Mesenchymal stem cell (in vitro differentiated cells and primary cell): ENCODE results near the gene CARD19. TPM values are rescaled to one million over a fixed set of nuclear protein-coding genes. Genes with fewer than 3 reads are reported as not detected.

Source experiments
- DNase-seq: peaks from one replicate; pipeline ENCODE4 v3.0.0-alpha.2; 2013
- H2AFZ ChIP-seq: one replicate; pipeline ENCODE4 v1.6.1; 2013; ENCODE audit warnings: low read depth, mild to moderate bottlenecking, control low read depth, inconsistent platforms, low read length, moderate library complexity
- H2AK5ac ChIP-seq: 2 replicates; pipeline ENCODE4 v1.6.1; 2013; ENCODE audit warnings: low read length, moderate library complexity, mild to moderate bottlenecking, inconsistent platforms; ENCODE audit not compliant: severe bottlenecking
- H2BK120ac ChIP-seq: one replicate; pipeline ENCODE4 v1.6.1; 2013; ENCODE audit warnings: low read depth, mild to moderate bottlenecking, inconsistent platforms, low read length, moderate library complexity
- H2BK12ac ChIP-seq, 2 experiments: one replicate each; pipeline ENCODE4 v1.6.1; 2013; ENCODE audit warnings: inconsistent platforms in 2 of 2, low read length in 2 of 2, mild to moderate bottlenecking in 2 of 2, moderate library complexity in 2 of 2, control low read depth in 1 of 2
- H2BK15ac ChIP-seq: one replicate; pipeline ENCODE4 v1.6.1; 2013; ENCODE audit warnings: mild to moderate bottlenecking, low read depth, inconsistent platforms; ENCODE audit not compliant: poor library complexity, severe bottlenecking
- H2BK5ac ChIP-seq: 2 replicates; pipeline ENCODE4 v1.6.1; 2013; ENCODE audit warnings: low read depth, mild to moderate bottlenecking, low read length, control low read depth, inconsistent platforms; ENCODE audit not compliant: poor library complexity, severe bottlenecking
- H3K14ac ChIP-seq, 2 experiments: one replicate each; pipeline ENCODE4 v1.6.1; 2013; ENCODE audit warnings: inconsistent platforms in 2 of 2, low read length in 2 of 2, control low read depth in 1 of 2, mild to moderate bottlenecking in 1 of 2, moderate library complexity in 1 of 2
- H3K18ac ChIP-seq, 2 experiments: one replicate each; pipeline ENCODE4 v1.6.1; 2013; ENCODE audit warnings: inconsistent platforms in 2 of 2, low read length in 2 of 2, control low read depth in 1 of 2, low read depth in 1 of 2, mild to moderate bottlenecking in 1 of 2
- H3K23ac ChIP-seq, 2 experiments: one replicate each; pipeline ENCODE4 v1.6.1; 2013; ENCODE audit warnings: inconsistent platforms in 2 of 2, low read length in 2 of 2, mild to moderate bottlenecking in 2 of 2, moderate library complexity in 2 of 2, control low read depth in 1 of 2
- H3K27ac ChIP-seq: 2 replicates; pipeline ENCODE4 v1.5.1; 2013; ENCODE audit warnings: mild to moderate bottlenecking, moderate library complexity, low read length, control low read depth, inconsistent platforms; ENCODE audit not compliant: poor library complexity, severe bottlenecking
- H3K27me3 ChIP-seq, 2 experiments: 2 replicates each; pipeline versions ENCODE4 v1.6.1 to v1.7.0; 2013; ENCODE audit warnings: low read length in 2 of 2, mild to moderate bottlenecking in 2 of 2, moderate library complexity in 2 of 2, control low read depth in 1 of 2, inconsistent platforms in 1 of 2; ENCODE audit not compliant: control insufficient read depth in 1 of 2, insufficient read depth in 1 of 2
- H3K36me3 ChIP-seq, 2 experiments: 2 replicates each; pipeline versions ENCODE4 v1.6.1 to v1.7.0; 2013; ENCODE audit warnings: low read length in 2 of 2, control low read depth in 1 of 2, inconsistent platforms in 1 of 2, low read depth in 1 of 2, mild to moderate bottlenecking in 1 of 2; ENCODE audit not compliant: insufficient read depth in 2 of 2, control insufficient read depth in 1 of 2
- H3K4ac ChIP-seq, 2 experiments: one replicate each; pipeline ENCODE4 v1.6.1; 2013; ENCODE audit warnings: inconsistent platforms in 2 of 2, low read length in 2 of 2, mild to moderate bottlenecking in 2 of 2, moderate library complexity in 2 of 2, control low read depth in 1 of 2, low read depth in 1 of 2
- H3K4me1 ChIP-seq: 2 replicates; pipeline ENCODE4 v1.6.1; 2013; ENCODE audit warnings: low read depth, low read length, control low read depth; ENCODE audit not compliant: control insufficient read depth, insufficient read depth
- H3K4me2 ChIP-seq: 2 replicates; pipeline ENCODE4 v1.6.1; 2013; ENCODE audit warnings: low read length, mild to moderate bottlenecking, inconsistent platforms; ENCODE audit not compliant: poor library complexity, severe bottlenecking
- H3K4me3 ChIP-seq, 2 experiments: 2 replicates each; pipeline versions ENCODE4 v1.5.1 to v1.7.0; 2013; ENCODE audit warnings: low read length in 2 of 2, mild to moderate bottlenecking in 2 of 2, control low read depth in 1 of 2, low read depth in 1 of 2; ENCODE audit not compliant: insufficient read depth in 1 of 2
- H3K79me1 ChIP-seq: replicated peaks from 2 replicates; pipeline ENCODE4 v1.6.1; 2013; ENCODE audit warnings: mild to moderate bottlenecking, control low read depth, low read length, inconsistent platforms; ENCODE audit not compliant: poor library complexity, severe bottlenecking
- H3K9ac ChIP-seq: 2 replicates; pipeline ENCODE4 v1.7.0; 2013; ENCODE audit warnings: mild to moderate bottlenecking, low read length, moderate library complexity
- H3K9me3 ChIP-seq: 2 replicates; pipeline ENCODE4 v1.7.0; 2013; ENCODE audit warnings: mild to moderate bottlenecking, low read length; ENCODE audit not compliant: control insufficient read depth
- H4K8ac ChIP-seq: one replicate; pipeline ENCODE4 v1.6.1; 2013; ENCODE audit warnings: inconsistent platforms, mild to moderate bottlenecking, low read length, moderate library complexity
- H4K91ac ChIP-seq: one replicate; pipeline ENCODE4 v1.6.1; 2013; ENCODE audit warnings: mild to moderate bottlenecking, low read length, inconsistent platforms
- WGBS: methylation state at CpG from one replicate; pipeline ENCODE4 v1.1.7; 2013; ENCODE audit warnings: mixed read lengths; 5-methylcytosine and 5-hydroxymethylcytosine counted together
- polyA plus RNA-seq, 2 experiments: library from polyadenylated mRNA; stranded (reverse); fragments of 200-250 nt; gene quantifications; one replicate each; pipeline ENCODE4 v1.2.3, GENCODE V29; 2013

The CARD19 gene, protein sequence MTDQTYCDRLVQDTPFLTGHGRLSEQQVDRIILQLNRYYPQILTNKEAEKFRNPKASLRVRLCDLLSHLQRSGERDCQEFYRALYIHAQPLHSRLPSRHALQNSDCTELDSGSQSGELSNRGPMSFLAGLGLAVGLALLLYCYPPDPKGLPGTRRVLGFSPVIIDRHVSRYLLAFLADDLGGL
- 66.8 TPM for polyA plus RNA-seq (2013, experiment 1 of 2)
- 66.1 TPM for polyA plus RNA-seq (2013, experiment 2 of 2)

DNA sequence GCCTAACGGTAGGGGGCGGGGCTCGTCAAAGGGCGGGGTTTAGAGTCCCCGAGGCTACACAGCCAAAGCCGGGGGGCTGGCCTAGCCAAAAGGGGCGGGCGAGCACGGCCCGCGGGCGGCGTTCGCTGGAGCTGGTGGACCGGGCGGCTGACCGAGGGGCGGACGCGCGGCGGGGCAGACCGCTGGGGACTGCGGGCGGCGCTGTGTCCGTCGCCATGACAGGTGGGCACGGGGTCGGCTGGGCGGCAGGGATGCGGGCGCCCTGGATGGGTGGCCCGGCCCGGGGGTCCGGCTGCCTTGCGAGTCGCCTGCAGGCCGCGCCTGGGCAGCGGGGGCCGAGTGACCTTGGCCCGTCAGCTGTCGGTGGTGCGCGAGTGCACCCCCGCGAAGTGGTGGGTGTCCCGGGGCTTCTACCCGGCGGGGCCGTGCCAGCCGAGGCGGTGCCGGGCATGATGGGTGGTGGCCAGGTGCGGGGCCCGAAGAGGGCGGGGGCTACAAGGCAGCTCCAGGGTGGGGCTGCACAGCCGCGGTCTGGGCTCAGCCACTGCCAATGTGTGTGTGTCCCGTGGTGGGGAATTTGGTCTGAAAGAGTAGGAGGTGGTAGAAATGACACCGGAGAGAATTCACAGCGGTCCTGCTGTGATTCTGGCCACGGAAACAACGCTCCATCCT, at the start of gene CARD19:
Gene CARD19 (plus strand): TSS at position 87 of the 672 bp plus-strand sequence. CDS start 129 bp downstream, at position 216.
- Histone ChIP-seq H3K23ac (peak within 1 kb of the TSS; percentile 94 to 99), H2BK12ac (peak within 1 kb of the TSS; percentile 78 to 85), H3K79me1 (peaks cover 4% of the 10 kb centered on the region), H3K27me3 (no peaks in the 10 kb centered on the region), H4K91ac (peak within 1 kb of the TSS; percentile 96), H3K4me2 (peak within 1 kb of the TSS; percentile 67), H2BK15ac (peak within 1 kb of the TSS; percentile 99), H3K14ac (peak within 1 kb of the TSS in 1 of 2 experiments; percentile 90), H3K9ac (peak within 1 kb of the TSS; percentile 93), H3K18ac (peak within 1 kb of the TSS; percentile 91 to 94), H3K9me3 (peaks cover 3% of the 10 kb centered on the region), H4K8ac (peak within 1 kb of the TSS; percentile 100), H3K27ac (peak within 1 kb of the TSS; percentile 74), H2BK120ac (peak within 1 kb of the TSS; percentile 89), H3K4ac (peak within 1 kb of the TSS; percentile 66 to 85), H3K4me1 (peaks cover 51% of the 10 kb centered on the region), H2AFZ (peak within 1 kb of the TSS; percentile 83), H3K4me3 (peak within 1 kb of the TSS; percentile 92 to 98), H3K36me3 (peaks cover 0 to 8% of the 10 kb centered on the region in 2 experiments), H2BK5ac (peak within 1 kb of the TSS; percentile 47), H2AK5ac (peak within 1 kb of the TSS; percentile 75)
- DNase-seq = peak; percentile 44
- 1% methylated on average over 50 of the region's 65 CpGs for WGBS

DNA sequence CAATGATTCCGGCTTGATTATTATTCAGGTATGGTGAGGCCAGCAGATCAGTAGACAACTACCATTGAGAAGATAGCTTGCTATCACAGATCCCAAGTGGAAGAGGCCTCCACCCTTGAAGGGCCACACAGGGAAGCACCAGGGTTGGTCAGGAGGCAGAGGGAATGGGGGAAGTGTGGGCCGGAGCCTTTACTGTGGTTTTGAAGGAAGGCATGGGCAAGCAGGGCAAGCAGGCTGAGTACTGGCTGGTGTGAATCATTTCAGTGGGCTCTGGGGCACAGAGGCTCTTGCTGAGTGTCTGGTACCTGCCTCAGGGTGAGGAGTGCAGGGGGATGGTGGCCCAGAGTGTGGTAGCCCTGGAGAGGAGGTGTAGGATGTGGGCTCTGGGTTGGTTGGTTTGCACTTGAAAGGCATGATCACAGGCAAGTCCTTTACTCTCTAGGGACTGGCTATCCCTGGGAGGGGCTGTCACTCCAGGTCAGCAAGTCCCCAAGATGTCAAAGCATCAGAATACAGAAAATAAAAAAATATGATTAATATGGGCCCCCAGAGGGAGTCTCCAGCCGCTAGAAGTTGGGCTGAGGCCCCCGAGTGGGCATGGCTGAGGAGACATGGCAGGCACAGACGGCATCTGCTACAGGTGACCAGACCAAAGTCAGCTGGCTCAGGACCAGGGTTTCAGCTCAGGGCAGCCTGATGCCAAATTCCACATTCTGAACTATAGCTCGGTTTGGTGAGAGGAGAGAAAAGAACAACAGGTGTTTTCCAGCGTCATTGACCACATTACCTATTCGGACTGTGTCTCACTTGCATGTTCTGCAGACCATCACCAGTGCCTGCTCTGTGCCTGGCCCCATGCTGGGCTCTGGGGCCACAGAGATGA, 47.2 kb upstream of the CARD19 start:
- Histone ChIP-seq H3K4me1 (no peaks in the 10 kb centered on the region), H4K8ac (no peak overlapping the region), H4K91ac (no peak overlapping the region), H3K79me1 (no peaks in the 10 kb centered on the region), H3K9me3 (peaks cover 5% of the 10 kb centered on the region), H3K4me2 (no peak overlapping the region), H3K23ac (no peak overlapping the region), H3K27ac (no peak overlapping the region), H2AFZ (no peak overlapping the region), H2BK12ac (no peak overlapping the region), H3K9ac (no peak overlapping the region), H3K18ac (no peak overlapping the region), H2BK15ac (no peak overlapping the region), H3K27me3 (peaks cover 11 to 18% of the 10 kb centered on the region in 2 experiments), H3K4me3 (no peak overlapping the region), H2BK5ac (no peak overlapping the region), H3K4ac (no peak overlapping the region), H3K14ac (peak overlapping the region in 1 of 2 experiments; percentile 14), H3K36me3 (no peaks in the 10 kb centered on the region), H2AK5ac (no peak overlapping the region), H2BK120ac (no peak overlapping the region)
- no peak for DNase-seq
- 89% methylated on average over 8 of the region's 8 CpGs for WGBS

DNA sequence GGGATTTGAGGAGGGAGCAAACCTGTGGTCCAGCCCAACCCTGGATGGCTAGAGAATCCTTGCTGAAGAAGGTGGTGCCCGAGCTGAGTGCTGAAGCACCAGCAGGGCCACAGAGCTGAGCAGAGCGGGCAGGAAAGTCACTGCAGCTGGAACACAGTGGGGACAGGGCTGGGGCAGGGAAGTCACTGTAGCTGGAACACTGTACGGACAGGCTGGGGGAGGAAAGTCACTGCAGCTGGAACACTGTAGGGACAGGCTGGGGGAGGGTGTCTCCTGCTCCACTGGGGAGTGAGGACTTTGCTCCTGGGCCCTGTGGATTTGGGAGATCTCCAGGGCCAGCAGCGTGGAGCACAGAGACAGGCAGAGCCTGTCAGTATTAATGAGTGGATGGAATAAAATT, 46.5 kb upstream of the CARD19 start:
- Histone ChIP-seq H3K23ac (no peak overlapping the region), H3K14ac (peak overlapping the region in 1 of 2 experiments; percentile 75), H3K4me3 (no peak overlapping the region), H2BK12ac (no peak overlapping the region), H2BK5ac (no peak overlapping the region), H3K9me3 (peaks cover 5% of the 10 kb centered on the region), H3K4me1 (no peaks in the 10 kb centered on the region), H2AFZ (no peak overlapping the region), H3K4ac (no peak overlapping the region), H3K18ac (no peak overlapping the region), H3K9ac (no peak overlapping the region), H4K8ac (no peak overlapping the region), H2BK120ac (no peak overlapping the region), H2BK15ac (no peak overlapping the region), H3K27me3 (peaks cover 11 to 18% of the 10 kb centered on the region in 2 experiments), H2AK5ac (no peak overlapping the region), H3K36me3 (no peaks in the 10 kb centered on the region), H3K4me2 (no peak overlapping the region), H3K79me1 (no peaks in the 10 kb centered on the region), H3K27ac (no peak overlapping the region), H4K91ac (no peak overlapping the region)
- no peak for DNase-seq
- WGBS = 72% methylated on average over 4 of the region's 4 CpGs
